GM12872 (cell line): Measurements from ENCODE around the gene P4HA1.

Experiments
- TF ChIP-seq, protein P1 (sequence below): IDR thresholded peaks from 3 replicates; pipeline ENCODE4 v1.5.1; 2011; ENCODE audit warnings: low read depth, mild to moderate bottlenecking, low read length, moderate library complexity; ENCODE audit not compliant: insufficient read depth

Gene P4HA1

DNA sequence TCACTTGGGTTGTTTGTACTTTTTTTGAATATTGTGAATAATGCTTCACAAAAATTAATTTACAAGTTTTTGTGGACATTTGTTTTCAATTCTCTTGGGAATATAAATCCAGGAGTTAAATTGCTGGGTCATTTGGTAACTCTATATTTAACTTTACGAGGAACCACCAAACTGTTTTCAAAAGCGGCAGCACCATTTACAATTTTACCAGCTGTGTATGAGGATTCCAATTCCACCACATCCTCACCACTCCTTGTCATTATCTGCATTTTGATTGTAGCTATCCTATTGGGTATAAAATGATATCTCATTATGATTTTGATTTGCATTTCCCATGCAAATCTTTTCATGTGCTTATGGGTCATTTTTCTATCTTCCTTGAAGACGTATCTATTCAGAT is 9.6 kb upstream of the P4HA1 start:
- TF ChIP-seq, protein P1, sequence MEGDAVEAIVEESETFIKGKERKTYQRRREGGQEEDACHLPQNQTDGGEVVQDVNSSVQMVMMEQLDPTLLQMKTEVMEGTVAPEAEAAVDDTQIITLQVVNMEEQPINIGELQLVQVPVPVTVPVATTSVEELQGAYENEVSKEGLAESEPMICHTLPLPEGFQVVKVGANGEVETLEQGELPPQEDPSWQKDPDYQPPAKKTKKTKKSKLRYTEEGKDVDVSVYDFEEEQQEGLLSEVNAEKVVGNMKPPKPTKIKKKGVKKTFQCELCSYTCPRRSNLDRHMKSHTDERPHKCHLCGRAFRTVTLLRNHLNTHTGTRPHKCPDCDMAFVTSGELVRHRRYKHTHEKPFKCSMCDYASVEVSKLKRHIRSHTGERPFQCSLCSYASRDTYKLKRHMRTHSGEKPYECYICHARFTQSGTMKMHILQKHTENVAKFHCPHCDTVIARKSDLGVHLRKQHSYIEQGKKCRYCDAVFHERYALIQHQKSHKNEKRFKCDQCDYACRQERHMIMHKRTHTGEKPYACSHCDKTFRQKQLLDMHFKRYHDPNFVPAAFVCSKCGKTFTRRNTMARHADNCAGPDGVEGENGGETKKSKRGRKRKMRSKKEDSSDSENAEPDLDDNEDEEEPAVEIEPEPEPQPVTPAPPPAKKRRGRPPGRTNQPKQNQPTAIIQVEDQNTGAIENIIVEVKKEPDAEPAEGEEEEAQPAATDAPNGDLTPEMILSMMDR, result no peak

DNA sequence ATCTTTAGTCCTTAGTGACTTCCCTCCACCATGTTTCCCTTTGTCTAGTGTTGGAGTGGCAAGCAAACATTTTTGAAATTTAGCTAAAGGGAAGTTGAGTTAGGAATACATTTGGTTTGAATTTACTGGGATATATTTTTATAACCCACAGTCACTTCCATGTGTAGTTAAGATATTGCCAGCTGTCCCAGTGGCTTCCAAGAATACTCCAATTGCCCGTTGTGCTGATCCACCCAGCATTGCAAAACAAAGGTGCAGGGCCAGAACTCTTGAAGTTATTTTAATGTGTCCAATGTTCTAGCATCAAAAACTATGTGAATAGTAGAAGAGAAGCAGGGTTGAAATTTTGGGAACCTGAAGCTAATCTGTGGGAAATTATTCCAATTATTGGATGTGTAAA is 2.5 kb upstream of the P4HA1 start:
- TF ChIP-seq, protein P1, result no peak

DNA sequence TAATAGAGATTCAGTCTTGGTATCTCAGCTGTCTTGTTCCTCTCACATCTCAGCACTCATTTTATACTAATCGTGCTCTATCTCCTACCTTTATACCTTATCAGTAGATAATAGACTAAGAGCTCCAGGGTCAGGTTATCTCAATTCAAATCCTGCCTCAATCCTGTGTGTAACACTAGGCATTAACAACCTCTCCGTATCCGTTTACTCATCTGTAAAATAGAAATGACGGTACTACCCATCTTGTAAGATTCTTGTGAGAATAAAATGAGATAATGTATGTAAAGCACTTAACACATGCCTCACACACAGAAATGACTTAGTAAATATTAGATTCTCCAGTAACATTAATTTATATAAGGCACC is 622 bp upstream of the P4HA1 start:
- TF ChIP-seq, protein P1, result no peak

DNA sequence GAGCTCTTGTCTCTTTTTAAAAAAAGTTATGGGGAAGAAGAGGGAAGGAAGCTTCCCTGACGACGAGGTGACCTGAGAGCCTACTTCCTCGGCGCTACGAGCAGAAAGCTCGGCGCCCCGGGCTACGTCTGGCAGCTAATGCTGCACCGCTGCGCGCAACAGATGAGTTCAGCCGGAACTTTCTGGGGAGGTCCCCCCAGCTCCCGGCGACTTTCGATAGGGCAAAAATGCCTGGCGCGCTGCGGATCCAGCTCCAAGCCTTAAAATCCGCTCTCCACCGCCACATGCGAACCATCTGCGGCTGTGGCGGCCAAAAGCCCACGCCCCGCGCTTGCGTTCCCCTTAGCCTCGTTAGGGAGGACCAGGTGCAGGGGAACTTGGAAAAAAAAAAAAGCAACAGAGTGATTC is 621 bp downstream of the P4HA1 start:
- TF ChIP-seq, protein P1, result no peak

DNA sequence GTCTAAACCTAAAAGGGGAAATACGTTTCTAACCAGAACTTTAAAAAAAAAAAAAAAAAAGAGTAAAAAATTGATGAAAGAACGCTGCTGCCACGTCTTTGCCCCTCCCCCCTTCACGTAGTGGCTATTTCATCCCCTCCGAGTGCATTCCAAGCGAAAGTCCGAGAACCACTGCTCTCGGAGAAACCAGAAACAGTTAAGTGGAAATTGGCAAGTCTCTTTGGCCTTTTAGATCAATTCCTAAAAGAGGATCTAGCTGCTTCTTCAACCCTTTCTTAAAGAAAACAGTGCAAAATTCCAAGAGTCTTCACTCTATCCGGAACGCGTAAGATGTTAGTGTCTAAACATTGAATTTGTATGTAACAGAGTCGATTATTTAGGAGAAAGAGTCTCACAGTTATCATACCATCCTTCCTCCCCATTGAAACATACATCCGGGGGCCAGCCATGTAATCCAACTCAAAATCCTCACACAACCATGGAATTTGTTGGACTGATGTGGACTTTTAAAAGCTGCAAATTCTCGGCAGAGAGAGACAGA is 1.1 kb downstream of the P4HA1 start:
- TF ChIP-seq, protein P1, result no peak

DNA sequence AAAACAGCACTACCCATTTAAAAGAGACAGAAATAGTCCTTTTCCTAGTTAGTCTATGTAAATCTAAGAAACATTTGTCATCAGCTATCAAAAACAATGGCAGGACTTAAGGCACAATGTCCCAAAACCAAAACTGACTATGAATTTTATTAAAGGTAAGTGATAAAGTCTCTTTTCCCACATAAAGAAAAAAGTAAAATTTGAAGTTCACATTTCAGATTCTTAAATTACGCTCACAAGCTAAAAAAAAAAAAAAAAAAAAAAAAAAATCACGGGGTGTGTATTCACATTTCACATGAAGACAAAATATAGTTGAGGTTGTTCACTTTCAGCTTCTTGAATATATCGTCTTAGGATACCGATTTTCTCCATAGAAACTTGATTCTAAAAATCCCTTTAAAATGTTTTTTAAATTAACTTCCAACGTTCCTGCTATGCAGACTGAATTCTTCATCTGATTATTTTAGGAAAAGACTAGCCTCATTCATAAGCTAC is 1.6 kb downstream of the P4HA1 start:
- TF ChIP-seq, protein P1, result no peak

DNA sequence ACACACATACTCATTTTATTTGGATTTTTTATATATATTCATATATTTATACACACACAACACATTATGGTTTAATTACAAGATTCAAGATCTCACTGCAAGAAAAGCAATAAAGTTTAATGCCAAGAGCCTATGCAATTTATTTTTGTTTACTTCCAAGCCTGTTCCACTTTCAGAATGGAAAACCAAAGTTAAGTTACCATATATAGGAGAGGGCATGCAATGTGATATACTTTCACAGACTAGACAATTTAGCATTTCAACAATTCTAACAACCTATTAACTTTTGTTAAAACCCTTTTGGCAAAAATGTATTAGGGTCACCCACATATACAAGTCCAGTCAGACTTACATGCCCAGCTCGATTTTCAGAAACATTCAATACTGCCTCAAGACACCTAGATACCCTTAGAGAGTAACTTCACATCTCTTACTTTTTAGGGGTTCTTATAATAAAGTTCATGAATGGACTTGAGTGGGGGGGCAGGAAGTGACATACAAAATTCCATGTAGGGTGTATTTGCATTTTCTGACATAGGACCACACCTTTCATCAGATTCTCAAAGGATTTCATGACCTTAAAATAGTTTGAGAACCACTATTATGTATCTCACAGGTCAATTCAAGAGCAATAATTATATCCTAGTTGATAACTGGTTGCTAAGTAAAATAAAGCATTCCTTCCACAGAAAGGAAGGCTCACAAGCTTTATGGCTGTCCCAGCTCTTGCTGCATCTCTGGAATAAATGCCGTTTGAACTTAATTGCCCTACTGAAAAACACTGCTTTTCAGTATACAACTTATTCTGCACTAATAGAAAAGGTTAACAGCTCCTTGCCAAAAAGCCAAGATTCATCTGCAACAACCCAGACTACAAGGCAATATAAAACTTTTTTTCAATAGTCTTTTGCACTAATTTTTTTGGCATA is 2.5 kb downstream of the P4HA1 start:
- TF ChIP-seq, protein P1, result no peak
